GM21367 (cell line): ENCODE results near the gene GNA14.
"Not testable (repeated sequence)": the region's sequence is repeated elsewhere in the genome, so short reads cannot be mapped to it uniquely, and the experiment has no call there.

Experiments used
- ATAC-seq: cut with Tn5 transposase; IDR thresholded peaks from one replicate; pipeline ENCODE4 v1.9.1; 2021; ENCODE audit not compliant: unreplicated experiment

The GNA14 gene

DNA sequence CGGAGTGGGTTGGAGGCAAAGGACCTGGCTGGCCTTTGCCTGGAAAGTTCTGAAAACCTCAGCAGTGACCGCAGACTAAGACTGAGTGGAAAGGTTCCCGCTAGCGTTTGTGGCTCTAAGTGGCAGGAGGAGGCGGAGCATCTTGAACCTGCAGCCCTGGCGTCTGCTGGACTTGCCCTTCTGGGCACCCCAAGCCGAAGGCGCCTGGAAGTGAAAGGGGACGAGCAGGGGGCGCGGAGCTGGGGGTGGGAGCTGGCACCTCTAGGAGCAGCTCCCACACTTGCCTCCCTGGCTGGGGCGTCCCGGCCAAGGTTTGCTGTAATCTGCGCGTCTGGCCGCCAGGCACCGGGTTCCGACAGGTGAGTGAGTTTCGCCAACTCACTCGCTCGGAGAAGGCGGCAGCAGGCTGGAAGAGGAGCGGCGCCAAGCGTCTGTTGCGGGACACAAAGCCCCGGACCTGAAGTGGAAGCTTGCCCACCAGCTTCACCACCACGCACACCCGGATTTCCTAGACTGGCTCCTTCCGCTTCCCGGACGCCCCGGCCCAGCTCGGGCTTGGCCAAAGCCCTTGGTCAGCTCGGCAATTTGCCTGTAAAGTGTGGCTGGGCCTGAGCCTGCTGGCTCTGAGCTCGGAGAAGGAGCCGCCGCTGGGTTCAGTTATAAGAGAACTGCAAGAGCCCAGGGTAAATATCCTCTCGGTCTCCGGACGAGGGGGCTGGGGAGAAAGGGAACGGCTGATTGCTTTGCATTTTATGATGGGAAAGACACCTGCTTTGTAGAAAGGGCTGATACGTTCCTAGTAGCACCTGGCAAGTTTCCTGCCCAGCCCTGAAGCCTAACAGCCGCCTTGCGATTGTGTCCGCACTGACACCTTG is at the start of gene GNA14:
Gene GNA14 (minus strand): TSS at position 89 of the 875 bp plus-strand sequence. CDS start 529 bp downstream, outside the sequence.
- ATAC-seq: no peak

DNA sequence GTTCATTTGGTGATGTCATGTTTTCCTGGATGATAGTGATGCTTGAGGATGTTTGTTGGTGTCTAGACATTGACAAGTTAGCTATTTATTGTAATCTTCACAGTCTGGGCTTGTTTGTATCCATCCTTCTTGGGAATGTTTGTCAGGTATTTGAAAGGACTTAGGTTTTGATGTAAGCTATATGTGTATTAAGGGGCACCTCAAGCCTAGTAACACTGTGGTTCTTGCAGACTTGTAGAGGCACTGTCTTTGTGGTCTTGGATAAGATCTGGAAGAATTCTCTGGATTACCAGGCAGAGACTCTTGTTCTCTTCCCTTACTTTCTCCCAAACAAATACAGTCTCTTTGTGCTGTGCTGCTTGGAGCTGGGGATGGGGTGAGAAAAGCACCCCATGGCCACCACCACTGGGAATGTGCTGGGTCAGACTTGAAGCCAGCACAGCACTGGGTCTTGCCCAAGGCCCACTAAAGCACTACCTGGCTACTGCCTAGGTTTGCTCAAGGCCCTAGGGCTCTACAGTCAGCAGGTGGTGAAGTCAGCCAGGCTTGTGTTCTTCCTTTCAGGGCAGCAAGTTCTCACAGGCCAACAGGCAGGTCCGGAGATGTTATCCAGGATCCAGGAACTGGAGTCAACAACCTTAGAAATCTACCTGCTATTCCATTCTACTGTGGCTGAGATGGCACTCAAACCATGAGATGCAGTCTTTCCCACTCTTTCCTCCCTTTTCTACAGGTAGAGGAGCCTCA is 49.3 kb upstream of the GNA14 start:
- ATAC-seq: no peak

DNA sequence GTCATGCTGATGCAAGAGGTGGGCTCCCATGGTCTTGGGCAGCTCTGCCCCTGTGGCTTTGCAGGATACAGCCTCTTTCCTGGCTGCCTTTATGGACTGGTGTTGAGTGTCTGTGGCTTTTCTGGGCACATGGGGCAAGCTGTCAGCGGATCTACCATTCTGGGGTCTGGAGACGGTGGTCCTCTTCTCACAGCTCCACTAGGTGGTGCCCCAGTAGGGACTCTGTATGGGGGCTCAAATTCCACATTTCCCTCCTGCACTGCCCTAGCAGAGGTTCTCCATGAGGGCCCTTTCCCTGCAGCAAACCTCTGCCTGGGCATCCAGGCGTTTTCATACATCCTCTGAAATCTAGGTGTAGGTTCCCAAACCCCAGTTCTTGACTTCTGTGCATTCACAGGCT is 42.6 kb upstream of the GNA14 start:
- ATAC-seq: not testable (repeated sequence)

DNA sequence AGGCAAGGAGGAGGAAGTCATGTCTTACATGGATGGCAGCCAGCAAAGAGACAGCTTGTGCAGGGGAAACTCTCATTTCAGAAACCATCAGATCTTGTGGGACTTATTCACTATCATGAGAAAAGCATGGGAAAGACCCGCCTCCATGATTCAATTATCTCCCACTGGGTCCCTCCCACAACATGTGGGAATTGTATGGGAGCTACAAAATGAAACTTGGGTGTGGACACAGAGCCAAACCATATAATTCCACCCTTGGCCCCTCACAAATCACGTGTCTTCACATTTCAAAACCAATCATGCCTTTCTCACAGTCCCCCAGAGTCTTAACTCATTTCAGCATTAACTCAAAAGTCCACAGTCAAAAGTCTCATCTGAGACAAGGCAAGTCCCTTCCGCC is 42.0 kb upstream of the GNA14 start:
- not testable (repeated sequence) for ATAC-seq

DNA sequence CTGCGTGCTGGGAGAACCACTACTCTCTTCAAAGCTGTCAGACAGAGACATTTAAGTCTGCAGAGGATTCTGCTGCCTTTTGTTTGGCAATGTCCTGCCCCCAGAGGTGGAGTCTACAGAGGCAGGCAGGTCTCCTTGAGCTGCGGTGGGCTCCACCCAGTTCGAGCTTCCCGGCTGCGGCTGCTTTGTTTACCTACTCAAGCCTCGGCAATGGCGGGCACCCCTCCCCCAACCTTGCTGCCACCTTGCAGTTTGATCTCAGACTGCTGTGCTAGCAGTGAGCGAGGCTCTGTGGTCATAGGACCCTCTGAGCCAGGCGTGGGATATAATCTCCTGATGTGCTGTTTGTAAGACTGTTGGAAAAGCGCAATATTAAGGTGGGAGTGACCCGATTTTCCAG is 39.6 kb upstream of the GNA14 start:
- not testable (repeated sequence) for ATAC-seq

DNA sequence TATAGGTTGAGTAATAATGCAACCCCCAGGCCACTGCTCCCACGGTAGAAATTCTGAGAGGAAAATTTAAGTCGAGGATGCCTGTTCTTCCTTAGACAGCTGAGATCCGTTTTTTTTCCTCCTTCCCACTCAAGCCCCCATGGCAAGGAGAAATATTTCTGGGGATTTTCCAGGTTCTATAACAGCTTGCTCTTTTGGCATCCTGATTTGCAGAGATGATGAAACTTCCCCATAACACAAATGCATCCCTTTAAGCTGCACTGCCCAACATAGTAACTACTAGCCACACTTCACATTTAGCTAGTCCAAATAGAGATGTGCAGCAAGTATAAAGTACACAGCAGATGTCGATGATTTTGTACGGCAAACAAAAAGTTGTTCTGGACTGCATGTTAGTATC is 32.5 kb upstream of the GNA14 start:
- ATAC-seq: no peak

DNA sequence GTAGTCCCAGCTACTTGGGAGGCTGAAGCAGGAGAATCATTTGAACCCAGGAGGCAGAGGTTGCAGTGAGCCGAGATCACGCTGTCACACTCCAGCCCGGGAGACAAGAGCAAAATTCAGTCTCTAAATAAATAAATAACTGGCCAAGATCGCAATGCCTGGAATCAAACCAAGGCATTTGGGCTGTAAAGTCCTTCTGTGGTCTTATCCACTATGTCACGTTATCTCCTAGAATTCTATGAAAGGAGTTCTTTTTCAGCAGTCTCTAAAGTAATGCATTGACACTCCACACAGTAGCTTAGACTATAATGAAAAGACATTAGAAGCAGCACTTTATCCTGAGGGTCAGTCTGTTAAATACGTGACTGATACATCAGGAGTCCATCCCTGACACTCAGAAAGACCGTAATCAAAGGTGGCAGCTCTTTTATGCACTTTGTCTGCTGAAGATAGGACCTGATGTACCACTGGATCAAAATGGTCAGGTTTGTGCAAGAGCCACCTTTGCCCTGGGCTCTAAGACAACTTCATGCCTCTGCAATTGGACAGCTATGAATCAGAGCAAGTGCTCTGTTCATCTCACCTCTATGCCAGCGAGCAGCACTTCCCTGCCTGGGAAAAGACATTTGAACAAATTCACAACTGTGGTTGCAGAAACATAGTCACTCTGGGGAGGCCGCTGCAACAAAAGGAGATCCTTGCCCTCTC is 31.7 kb upstream of the GNA14 start:
- no peak for ATAC-seq

DNA sequence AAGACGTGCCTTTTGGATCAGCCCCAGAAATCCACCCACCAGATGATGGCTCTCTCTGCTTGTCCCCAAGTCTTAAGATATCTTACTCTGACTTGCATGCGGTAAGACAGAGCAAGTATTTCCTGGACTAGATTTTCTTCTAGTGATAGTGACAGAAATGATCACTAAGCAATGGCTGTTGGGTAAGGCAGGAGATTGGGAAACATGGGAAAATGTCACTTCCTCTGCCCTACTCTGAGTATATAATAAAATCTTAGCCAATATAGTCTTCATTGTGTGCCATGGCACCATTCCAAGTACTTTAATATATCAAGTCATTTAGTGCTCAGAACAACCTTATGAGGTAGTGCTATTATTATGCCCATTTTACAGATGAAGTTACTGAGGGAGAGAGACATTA is 31.0 kb upstream of the GNA14 start:
- no peak for ATAC-seq

DNA sequence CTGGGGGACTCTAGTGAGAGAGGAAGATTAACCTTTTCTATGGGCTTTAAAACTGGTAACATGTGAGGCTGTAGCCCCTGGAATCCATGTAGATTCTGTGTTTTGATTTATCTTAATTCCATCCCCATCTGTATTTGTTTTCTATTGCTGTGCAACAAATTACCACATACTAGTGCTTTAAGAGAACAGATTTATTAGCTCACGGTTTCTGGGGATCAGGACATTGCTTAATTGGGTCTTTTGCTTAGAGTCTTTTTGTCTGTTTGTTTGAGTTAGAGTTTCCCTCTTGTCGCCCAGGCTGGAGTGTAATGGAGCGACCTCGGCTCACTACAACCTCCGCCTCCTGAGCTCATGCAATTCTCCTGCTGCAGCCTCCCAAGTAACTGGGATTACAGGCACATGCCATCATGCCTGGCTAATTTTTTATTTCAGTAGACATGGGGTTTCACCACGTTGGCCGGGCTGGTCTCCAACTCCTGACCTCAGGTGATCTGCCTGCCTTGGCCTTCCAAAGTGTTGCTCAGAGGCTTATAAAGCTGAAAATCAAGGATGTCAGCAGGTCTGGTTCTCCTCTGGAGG is 29.9 kb upstream of the GNA14 start:
- no peak for ATAC-seq

DNA sequence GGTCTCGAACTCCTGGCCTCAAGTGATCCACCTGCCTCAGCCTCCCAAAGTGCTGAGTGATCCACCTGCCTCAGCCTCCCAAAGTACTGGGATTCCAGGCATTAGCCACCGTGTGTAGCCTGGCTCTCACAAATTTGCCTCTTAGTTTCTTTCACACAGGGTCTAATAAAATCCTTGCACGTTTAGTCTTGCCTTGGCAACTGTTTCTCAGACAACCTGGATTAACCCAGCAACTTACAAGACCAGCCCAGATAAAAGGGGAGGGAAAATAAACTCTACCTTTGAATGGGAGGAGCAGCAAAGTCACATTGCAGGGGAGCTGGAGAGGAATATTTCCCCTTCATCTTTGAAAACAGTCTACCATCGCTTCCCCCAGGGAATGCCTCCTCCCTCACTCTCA is 29.3 kb upstream of the GNA14 start:
- ATAC-seq: no peak

DNA sequence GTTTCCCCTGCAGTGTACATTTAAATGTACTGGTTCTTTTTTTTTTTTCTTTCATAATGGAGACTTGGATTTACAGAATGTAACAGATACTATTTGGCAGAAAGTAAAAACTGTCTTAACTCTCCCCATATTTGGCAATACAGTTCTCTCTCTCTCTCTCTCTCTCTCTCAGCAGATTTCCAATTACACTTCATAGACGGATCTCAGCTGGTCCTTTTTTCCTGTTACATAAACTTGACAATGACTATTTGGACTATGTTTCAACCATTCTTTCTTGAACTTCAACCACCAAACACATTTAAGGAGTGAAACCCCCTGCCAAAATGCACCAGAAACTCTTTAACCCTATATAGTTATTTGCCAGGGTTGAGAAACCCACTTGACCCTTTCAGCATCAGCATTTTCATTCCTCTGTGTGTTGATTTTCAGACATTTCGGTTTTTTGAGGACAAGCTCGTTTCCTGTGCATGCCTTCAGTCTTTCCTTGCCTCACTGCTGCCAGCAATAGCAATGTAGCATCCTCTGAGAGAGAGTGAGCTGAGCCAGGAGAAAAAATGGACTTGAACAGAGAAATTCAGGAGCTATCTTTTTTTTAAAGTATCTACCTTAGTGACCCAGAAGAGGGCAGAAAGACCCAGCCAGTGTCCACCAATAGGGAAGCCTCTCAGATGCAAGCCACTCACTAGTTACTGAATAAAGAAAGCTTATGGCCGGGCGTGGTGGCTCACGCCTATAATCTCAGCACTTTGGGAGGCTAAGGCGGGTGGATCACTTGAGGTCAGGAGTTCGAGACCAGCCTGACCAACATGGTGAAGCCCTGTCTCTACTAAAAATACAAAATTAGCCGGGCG is 26.0 kb upstream of the GNA14 start:
- no peak for ATAC-seq

DNA sequence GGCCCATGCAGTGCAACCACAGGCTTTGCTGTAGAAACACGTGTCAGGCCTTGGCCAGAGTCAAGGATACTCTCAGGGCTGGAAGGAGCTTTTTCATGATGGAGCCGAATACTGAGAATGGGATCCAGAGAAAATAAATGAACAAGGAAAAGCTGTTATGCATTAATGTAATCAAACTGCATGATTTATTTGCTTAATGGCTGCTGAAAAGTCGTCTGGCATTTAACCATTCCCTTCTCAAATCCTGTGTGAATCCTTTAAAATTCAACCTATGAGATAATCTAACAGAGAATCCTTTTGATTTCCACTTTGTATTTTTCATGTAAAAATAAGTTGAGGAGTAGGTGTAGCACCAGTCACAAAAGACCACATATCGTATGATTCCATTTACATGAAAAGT is 24.1 kb upstream of the GNA14 start:
- ATAC-seq: no peak

DNA sequence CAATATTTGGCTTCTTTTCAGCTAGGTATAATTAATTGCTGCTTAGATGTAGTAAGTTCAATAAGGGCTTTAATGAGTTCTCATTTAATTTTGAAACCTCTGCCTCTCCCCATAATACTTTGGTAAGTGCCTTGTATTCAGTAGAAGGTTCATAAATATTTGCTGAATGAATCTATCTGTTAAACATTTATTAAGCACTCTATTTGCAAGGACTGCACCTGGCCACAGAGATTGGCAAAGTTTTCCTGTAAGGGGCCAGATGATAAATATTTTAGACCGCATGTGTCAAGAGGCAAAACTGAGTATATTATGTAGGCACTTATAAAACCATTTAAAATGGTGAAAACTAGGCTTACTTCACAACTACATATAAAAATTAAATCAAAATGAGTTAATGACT is 19.0 kb upstream of the GNA14 start:
- no peak for ATAC-seq

DNA sequence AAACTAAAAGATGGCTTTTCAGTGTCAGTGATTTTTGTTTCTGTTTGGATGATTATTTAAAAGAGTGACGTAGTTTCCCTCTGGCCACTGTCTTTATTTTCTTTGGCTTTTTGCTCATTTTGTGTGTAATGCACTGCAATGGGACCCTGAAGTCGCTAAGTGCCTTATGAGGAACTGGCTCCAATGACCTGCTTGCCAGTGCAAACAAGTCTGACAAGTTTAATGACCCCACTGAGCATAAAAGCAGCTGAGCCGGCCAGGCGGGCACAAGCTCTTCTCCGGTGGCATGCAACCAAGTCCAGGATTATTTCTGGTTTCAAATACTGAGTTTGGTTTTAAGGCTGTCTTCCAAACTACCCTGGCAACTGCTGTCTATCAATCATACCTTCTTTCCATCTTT is 15.6 kb upstream of the GNA14 start:
- no peak for ATAC-seq

DNA sequence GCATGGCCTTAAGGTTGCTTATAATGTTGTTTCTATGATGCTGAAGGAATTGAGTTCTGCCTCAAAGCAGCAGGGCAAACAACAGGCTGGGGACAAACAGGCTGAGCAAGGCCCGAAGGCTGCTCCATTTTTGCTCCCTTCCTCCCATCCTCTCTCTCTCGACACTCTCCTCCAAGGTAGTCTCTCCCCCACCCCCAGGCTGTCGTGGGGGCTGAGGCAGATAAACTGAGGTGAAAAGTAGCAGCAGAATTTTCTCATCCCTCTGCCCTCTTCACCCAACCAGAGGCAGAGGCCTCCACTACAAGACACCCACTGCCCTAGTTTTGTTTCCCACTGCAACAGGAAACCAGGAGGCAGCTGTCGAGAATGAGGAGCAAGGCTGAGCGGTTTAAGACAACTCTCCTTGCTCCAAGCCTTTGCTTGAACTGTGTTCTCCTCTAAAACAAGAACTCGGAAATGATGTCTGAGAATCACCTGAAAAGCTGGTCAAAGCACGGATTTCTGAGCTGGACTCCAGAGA is 13.5 kb upstream of the GNA14 start:
- ATAC-seq: no peak

DNA sequence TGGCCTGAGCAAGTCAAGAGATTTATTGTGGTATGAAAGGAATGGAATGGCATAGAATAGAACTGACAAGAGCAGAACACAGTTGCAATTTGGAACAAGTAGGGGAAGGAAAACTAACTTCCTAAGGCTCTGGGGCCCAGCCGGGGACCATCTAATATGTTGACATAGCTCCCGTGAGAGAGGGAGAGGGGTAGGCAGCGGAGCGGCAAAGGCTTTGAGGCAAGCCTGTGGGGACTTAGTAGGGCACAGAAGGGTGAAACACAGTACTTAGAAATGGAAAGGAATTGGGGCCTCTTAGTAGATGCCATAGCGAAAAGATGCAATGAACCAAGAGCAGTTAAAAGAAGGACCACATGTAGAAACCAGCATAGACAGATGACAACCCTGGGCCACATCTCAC is 11.8 kb upstream of the GNA14 start:
- no peak for ATAC-seq

DNA sequence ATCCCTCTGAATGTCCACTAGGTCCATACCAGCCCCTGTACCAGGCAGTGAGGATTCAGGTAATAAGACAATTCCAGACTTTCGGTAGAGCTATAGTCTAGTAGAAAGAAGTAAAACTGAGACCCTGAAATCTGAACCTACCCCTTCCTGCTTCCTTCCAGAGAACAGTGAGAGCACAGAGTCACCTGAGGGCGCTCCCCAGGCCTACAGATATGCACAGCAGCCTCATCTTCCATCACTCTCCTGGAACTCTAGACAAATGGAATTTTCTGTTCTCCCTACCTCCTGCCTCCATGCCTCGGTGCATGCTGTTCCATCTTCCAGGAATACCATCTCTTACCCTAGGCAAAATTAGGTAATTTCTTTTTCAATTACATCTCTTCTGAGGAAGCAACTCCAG is 3.1 kb upstream of the GNA14 start:
- no peak for ATAC-seq

DNA sequence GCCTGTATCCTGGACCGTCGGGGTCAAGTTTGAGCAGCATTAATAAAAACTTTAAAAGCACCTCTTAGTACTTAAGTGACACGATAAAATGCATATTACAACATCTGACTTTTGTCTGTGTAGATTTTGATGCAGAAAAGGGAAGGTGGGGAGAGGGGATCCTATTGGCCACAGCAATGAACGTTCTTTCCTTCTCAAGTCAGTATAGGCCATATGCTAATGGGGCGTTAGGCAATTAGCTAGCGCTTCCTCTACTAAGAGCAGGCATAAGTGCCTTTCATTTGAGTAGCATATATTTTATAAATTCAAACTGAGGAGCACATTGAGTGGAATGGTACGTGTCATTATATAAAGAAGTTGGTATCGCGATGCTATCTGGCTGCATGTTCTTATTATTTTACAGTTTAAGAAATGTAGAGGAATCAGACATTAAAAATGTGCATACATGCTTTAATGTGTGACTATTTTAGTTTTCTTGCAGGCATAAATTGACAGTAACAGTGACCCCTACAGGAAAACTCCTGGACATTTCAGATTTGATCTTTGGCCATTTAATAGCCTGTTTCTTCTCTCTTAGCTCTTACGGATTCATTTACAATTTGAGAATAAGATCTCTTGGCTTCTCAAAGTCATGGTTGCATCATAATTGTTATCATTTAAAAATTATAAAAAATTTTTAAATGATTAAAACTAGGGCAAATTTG is 1.1 kb upstream of the GNA14 start:
- no peak for ATAC-seq
